ENCODE results near the gene PREX1. TPM values are rescaled to one million over a fixed set of nuclear protein-coding genes. Genes with fewer than 3 reads are reported as not detected.

PREX1 gene
- total RNA-seq, 2 experiments from 2014 or later: 20.7 to 25.3 TPM

GRCh38 chr20:48809673-48810072 lies 18.1 kb downstream of the PREX1 start:
- no peak for DNase-seq (ENCODE audit: low spot score)
- H3K9me2 ChIP-seq (ENCODE audit: insufficient read depth, low read length): no peaks in the 10 kb centered on the region
- no peak overlapping the region for H2AFZ ChIP-seq (ENCODE audit: low read length)
- 0 out of 2 replicates have a peak, but pooled peaks cover 7% of the 10 kb centered on the region for H3K9me3 ChIP-seq (ENCODE audit: low read length)
- no peak for TF ChIP-seq EZH2phosphoT487 (IDR thresholded peaks at IDR 0.05; ENCODE audit: borderline replicate concordance, low read depth, low read length)
- TF ChIP-seq, protein P1, sequence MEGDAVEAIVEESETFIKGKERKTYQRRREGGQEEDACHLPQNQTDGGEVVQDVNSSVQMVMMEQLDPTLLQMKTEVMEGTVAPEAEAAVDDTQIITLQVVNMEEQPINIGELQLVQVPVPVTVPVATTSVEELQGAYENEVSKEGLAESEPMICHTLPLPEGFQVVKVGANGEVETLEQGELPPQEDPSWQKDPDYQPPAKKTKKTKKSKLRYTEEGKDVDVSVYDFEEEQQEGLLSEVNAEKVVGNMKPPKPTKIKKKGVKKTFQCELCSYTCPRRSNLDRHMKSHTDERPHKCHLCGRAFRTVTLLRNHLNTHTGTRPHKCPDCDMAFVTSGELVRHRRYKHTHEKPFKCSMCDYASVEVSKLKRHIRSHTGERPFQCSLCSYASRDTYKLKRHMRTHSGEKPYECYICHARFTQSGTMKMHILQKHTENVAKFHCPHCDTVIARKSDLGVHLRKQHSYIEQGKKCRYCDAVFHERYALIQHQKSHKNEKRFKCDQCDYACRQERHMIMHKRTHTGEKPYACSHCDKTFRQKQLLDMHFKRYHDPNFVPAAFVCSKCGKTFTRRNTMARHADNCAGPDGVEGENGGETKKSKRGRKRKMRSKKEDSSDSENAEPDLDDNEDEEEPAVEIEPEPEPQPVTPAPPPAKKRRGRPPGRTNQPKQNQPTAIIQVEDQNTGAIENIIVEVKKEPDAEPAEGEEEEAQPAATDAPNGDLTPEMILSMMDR (conservative IDR thresholded peaks at IDR 0.05; ENCODE audit: low read length): no peak
- H3K27ac ChIP-seq (ENCODE audit: low read depth, low read length, poor library complexity, severe bottlenecking): no peak overlapping the region
- intact Hi-C loops (cut with micrococcal nuclease; ENCODE audit: unreplicated experiment): no loop called here
- H3K4me2 ChIP-seq (ENCODE audit: low read length): no peak overlapping the region
- no peak overlapping the region for H3K4me3 ChIP-seq (ENCODE audit: low read depth, low read length, poor library complexity, severe bottlenecking)
- POLR2A ChIA-PET: interaction anchor here (0.7 kb wide), 1 partner anchor 11 kb away, joined by 5 read pairs; no protein-coding TSS in a partner anchor
- H4K20me1 ChIP-seq (ENCODE audit: insufficient read depth, low read length): no peaks in the 10 kb centered on the region
- CTCF ChIA-PET (ENCODE audit: unreplicated experiment): no interaction called here
- BruUV-seq (replicated peaks): no TSS peak
- H3K79me2 ChIP-seq (ENCODE audit: insufficient read depth, low read depth, low read length): no peaks in the 10 kb centered on the region
- H3K4me1 ChIP-seq (ENCODE audit: insufficient read depth, low read length, poor library complexity, severe bottlenecking): peaks cover 5% of the 10 kb centered on the region
- peaks cover 14% of the 10 kb centered on the region for H3K36me3 ChIP-seq (ENCODE audit: insufficient read depth, low read length)

GRCh38 chr20:48808382-48809034 lies 19.3 kb downstream of the PREX1 start:
- CTCF ChIA-PET (ENCODE audit: unreplicated experiment): no interaction called here
- H3K27ac ChIP-seq (ENCODE audit: low read depth, low read length, poor library complexity, severe bottlenecking): no peak overlapping the region
- H3K4me1 ChIP-seq (ENCODE audit: insufficient read depth, low read length, poor library complexity, severe bottlenecking): peaks cover 5% of the 10 kb centered on the region
- H3K4me2 ChIP-seq (ENCODE audit: low read length): no peak overlapping the region
- 0 out of 2 replicates have a peak, but pooled peaks cover 7% of the 10 kb centered on the region for H3K9me3 ChIP-seq (ENCODE audit: low read length)
- H3K79me2 ChIP-seq (ENCODE audit: insufficient read depth, low read depth, low read length): no peaks in the 10 kb centered on the region
- H3K4me3 ChIP-seq (ENCODE audit: low read depth, low read length, poor library complexity, severe bottlenecking): no peak overlapping the region
- TF ChIP-seq, protein P1 (conservative IDR thresholded peaks at IDR 0.05; ENCODE audit: low read length): no peak
- no peak for TF ChIP-seq EZH2phosphoT487 (IDR thresholded peaks at IDR 0.05; ENCODE audit: borderline replicate concordance, low read depth, low read length)
- H2AFZ ChIP-seq (ENCODE audit: low read length): no peak overlapping the region
- H3K36me3 ChIP-seq (ENCODE audit: insufficient read depth, low read length): peaks cover 14% of the 10 kb centered on the region
- no peaks in the 10 kb centered on the region for H3K9me2 ChIP-seq (ENCODE audit: insufficient read depth, low read length)
- BruUV-seq (replicated peaks): no TSS peak
- intact Hi-C loops (cut with micrococcal nuclease; ENCODE audit: unreplicated experiment): no loop called here
- POLR2A ChIA-PET: no interaction called here
- DNase-seq (ENCODE audit: low spot score): no peak
- H4K20me1 ChIP-seq (ENCODE audit: insufficient read depth, low read length): no peaks in the 10 kb centered on the region

GRCh38 chr20:48807586-48808381 lies 20.0 kb downstream of the PREX1 start:
- Histone ChIP-seq H3K9me3 (ENCODE audit: low read length) (0 out of 2 replicates have a peak, but pooled peaks cover 7% of the 10 kb centered on the region), H4K20me1 (ENCODE audit: insufficient read depth, low read length) (no peaks in the 10 kb centered on the region), H3K79me2 (ENCODE audit: insufficient read depth, low read depth, low read length) (no peaks in the 10 kb centered on the region), H3K27ac (ENCODE audit: low read depth, low read length, poor library complexity, severe bottlenecking) (no peak overlapping the region), H3K4me1 (ENCODE audit: insufficient read depth, low read length, poor library complexity, severe bottlenecking) (peaks cover 12% of the 10 kb centered on the region), H3K4me2 (ENCODE audit: low read length) (no peak overlapping the region), H2AFZ (ENCODE audit: low read length) (no peak overlapping the region), H3K36me3 (ENCODE audit: insufficient read depth, low read length) (peaks cover 14% of the 10 kb centered on the region), H3K4me3 (ENCODE audit: low read depth, low read length, poor library complexity, severe bottlenecking) (no peak overlapping the region), H3K9me2 (ENCODE audit: insufficient read depth, low read length) (no peaks in the 10 kb centered on the region)
- BruUV-seq (replicated peaks): no TSS peak
- DNase-seq (ENCODE audit: low spot score): no peak
- intact Hi-C loops (cut with micrococcal nuclease; ENCODE audit: unreplicated experiment): no loop called here
- ChIA-PET POLR2A (no interaction called here), CTCF (ENCODE audit: unreplicated experiment) (no interaction called here)
- no peak for TF ChIP-seq EZH2phosphoT487 (IDR thresholded peaks at IDR 0.05; ENCODE audit: borderline replicate concordance, low read depth, low read length)
- TF ChIP-seq, protein P1 (conservative IDR thresholded peaks at IDR 0.05; ENCODE audit: low read length): no peak

All from OCI-LY7 (cell line).